CD4-positive, alpha-beta T cell treated with Interleukin-6 for 4 hours (primary cell): ENCODE results near the gene ASB16.
"Not testable (repeated sequence)": the region's sequence is repeated elsewhere in the genome, so short reads cannot be mapped to it uniquely, and the experiment has no call there.

Experiments used
- DNase-seq: peaks from one replicate; pipeline ENCODE4 v3.0.0-alpha.2; 2020; ENCODE audit warnings: mixed read lengths

ASB16 gene

GRCh38 chr17:44170499-44171201 is at the start of gene ASB16:
TSS of gene ASB16 (plus strand) at chr17:44170704. CDS start at chr17:44170790, 86 bp downstream.
- no peak for DNase-seq

- no peak for DNase-seq
Observed at GRCh38 chr17:44120851-44121605, 49.5 kb upstream of the ASB16 start.

- DNase-seq, result no peak
Observed at GRCh38 chr17:44121997-44122815, 48.3 kb upstream of the ASB16 start.

GRCh38 chr17:44122816-44123355 is 47.6 kb upstream of the ASB16 start:
- DNase-seq, result no peak

GRCh38 chr17:44123356-44124117 is 47.0 kb upstream of the ASB16 start, which contains the start of gene HDAC5:
TSS of gene HDAC5 (minus strand) at chr17:44123641. CDS start at chr17:44117515, 6,126 bp downstream.
- DNase-seq, result peak; percentile 99

GRCh38 chr17:44124118-44124438 is 46.4 kb upstream of the ASB16 start:
- no peak for DNase-seq

GRCh38 chr17:44128383-44128782 is 42.1 kb upstream of the ASB16 start:
- DNase-seq, result no peak

GRCh38 chr17:44130693-44131349 is 39.7 kb upstream of the ASB16 start:
- DNase-seq, result no peak

- not testable (repeated sequence) for DNase-seq
Observed at GRCh38 chr17:44131372-44131771, 39.1 kb upstream of the ASB16 start.

GRCh38 chr17:44132275-44132821 is 38.2 kb upstream of the ASB16 start:
- no peak for DNase-seq

- DNase-seq, result no peak
Observed at GRCh38 chr17:44133918-44134476, 36.5 kb upstream of the ASB16 start.

- DNase-seq, result no peak
Observed at GRCh38 chr17:44134752-44135568, 35.5 kb upstream of the ASB16 start.

GRCh38 chr17:44137891-44138709 is 32.4 kb upstream of the ASB16 start:
- DNase-seq, result peak; percentile 56

GRCh38 chr17:44143921-44144320 is 26.6 kb upstream of the ASB16 start:
- not testable (repeated sequence) for DNase-seq

GRCh38 chr17:44144966-44145739 is 25.4 kb upstream of the ASB16 start:
- DNase-seq, result no peak

GRCh38 chr17:44146375-44147346 is 23.8 kb upstream of the ASB16 start:
- no peak for DNase-seq

GRCh38 chr17:44147812-44148211 is 22.7 kb upstream of the ASB16 start:
- DNase-seq, result no peak
